ENCODE measurements around the gene TWIST2.

DNA sequence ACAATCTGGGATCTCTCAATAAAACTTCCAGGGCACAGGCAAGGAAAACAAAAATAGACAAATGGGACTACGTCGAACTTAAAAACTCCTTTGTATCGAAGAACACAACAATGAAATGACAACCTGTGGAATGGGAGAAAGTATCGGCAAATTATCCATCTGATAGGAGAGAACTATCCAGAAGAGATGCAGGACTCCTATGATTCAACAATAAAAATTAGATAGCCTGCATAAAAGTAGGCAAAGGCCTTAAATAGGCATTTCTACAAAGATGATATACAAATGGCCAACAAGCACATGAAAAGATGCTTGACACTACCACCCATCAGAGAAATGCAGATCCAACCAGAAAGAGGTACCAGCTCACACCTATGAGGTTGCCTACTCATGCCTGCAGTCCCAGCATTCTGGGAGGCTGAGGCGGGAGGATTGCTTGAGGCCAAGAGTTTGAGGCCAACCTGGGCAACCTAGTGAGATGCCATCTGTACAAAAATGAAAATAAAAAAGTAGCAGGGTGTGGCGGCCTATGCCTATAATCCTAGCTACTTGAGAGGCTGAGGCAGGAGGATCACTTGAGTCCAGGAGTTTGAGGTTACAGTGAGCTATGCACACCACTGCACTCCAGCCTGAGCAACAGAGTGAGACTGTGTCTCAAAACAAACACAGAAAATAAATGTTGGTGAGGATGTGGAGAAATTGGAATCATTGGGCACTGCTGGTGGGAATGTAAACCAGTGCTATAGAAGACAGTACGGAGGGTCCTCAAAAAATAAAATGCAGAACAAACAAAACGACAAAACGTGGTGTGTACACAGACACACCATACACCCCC is 21.6 kb downstream of the TWIST2 start:
- TF ChIP-seq CTCF (IDR thresholded peaks at IDR 0.05; ENCODE audit: low read length) (no peak), EZH2 (IDR thresholded peaks at IDR 0.05; ENCODE audit: borderline replicate concordance, low read length) (no peak)

Data from OCI-LY1 (cell line).